H1 (cell line): ENCODE measurements around the gene PDE4D. TPM values are rescaled to one million over a fixed set of nuclear protein-coding genes. Genes with fewer than 3 reads are reported as not detected.

ENCODE experiments used
- CTCF ChIA-PET: fragments of 300-600 bp; sonication (Branson Sonifier 250); formaldehyde crosslinking; loops from one replicate; lab custom pipeline; 2021; ENCODE audit not compliant: partially characterized antibody; lab: Charles Lee
- POLR2A ChIA-PET: fragments of 300-600 bp; sonication (Branson Sonifier 250); formaldehyde crosslinking; loops from one replicate; lab custom pipeline; 2021; ENCODE audit warnings: inconsistent platforms; ENCODE audit not compliant: partially characterized antibody; lab: Charles Lee
- DNase-seq, 2 experiments: peaks; one replicate each; pipeline versions ENCODE4 v3.0.0 to v3.0.0-alpha.2; 2010 to 2022; ENCODE audit warnings: low spot score in 2 of 2, low read depth in 1 of 2, mixed read lengths in 1 of 2
- FAIRE-seq: peaks from 2 replicates; lab custom pipeline; 2011; peaks lifted over from hg19 to GRCh38; lab: Jason Lieb, UNC
- H2AFZ ChIP-seq: 2 replicates; pipeline ENCODE4 v1.8.1; 2012; ENCODE audit warnings: low read length, inconsistent platforms
- H2AK5ac ChIP-seq: 2 replicates; pipeline ENCODE4 v1.6.1; 2013; ENCODE audit warnings: low read depth, low read length
- H2BK120ac ChIP-seq: replicated peaks from 2 replicates; pipeline ENCODE3; 2013; ENCODE audit warnings: low read depth, low read length, inconsistent platforms
- H2BK12ac ChIP-seq: 2 replicates; pipeline ENCODE4 v1.6.1; 2013; ENCODE audit warnings: low read depth, low read length
- H2BK15ac ChIP-seq: 2 replicates; pipeline ENCODE4 v1.6.1; 2013; ENCODE audit warnings: low read length
- H2BK20ac ChIP-seq: 2 replicates; pipeline ENCODE4 v1.6.1; 2013; ENCODE audit warnings: low read length
- H2BK5ac ChIP-seq: 2 replicates; pipeline ENCODE4 v1.6.1; 2013; ENCODE audit warnings: low read depth, low read length
- H3K14ac ChIP-seq: 2 replicates; pipeline ENCODE4 v1.6.1; 2013; ENCODE audit warnings: inconsistent platforms; ENCODE audit not compliant: insufficient read length
- H3K18ac ChIP-seq: 2 replicates; pipeline ENCODE4 v1.6.1; 2013; ENCODE audit warnings: low read length; ENCODE audit errors: extremely low read depth
- H3K23ac ChIP-seq: 2 replicates; pipeline ENCODE4 v1.6.1; 2013; ENCODE audit warnings: inconsistent platforms; ENCODE audit not compliant: insufficient read length
- H3K23me2 ChIP-seq: 2 replicates; pipeline ENCODE4 v1.6.1; 2013; ENCODE audit warnings: low read depth, low read length
- H3K27ac ChIP-seq: 2 replicates; pipeline ENCODE4 v1.6.1; 2011; ENCODE audit warnings: low read depth, low read length, inconsistent platforms
- H3K27me3 ChIP-seq, 4 experiments: replicated peaks in 1 of 4; 1 replicate in 1 of 4; 2 replicates in 3 of 4; pipeline versions ENCODE4 v1.6.1 to v1.8.1; 2011 to 2013; ENCODE audit warnings: low read length in 3 of 4, mild to moderate bottlenecking in 3 of 4, inconsistent platforms in 2 of 4, mixed read lengths in 2 of 4, moderate library complexity in 1 of 4; ENCODE audit not compliant: control insufficient read depth in 3 of 4, insufficient read depth in 3 of 4; ENCODE audit errors: extremely low read depth in 1 of 4
- H3K36me3 ChIP-seq, 4 experiments: 2 replicates each; pipeline versions ENCODE4 v1.6.1 to v1.8.1; 2011 to 2013; ENCODE audit warnings: mild to moderate bottlenecking in 4 of 4, low read length in 3 of 4, moderate library complexity in 2 of 4, control low read depth in 1 of 4, inconsistent platforms in 1 of 4; ENCODE audit not compliant: insufficient read depth in 4 of 4, control insufficient read depth in 2 of 4
- H3K4ac ChIP-seq: replicated peaks from 2 replicates; pipeline ENCODE3; 2013; ENCODE audit warnings: low read length, low read depth, mixed read lengths, inconsistent platforms; ENCODE audit not compliant: insufficient read length
- H3K4me1 ChIP-seq, 4 experiments: replicated peaks in 1 of 4; 1 replicate in 1 of 4; 2 replicates in 3 of 4; pipeline versions ENCODE4 v1.6.1 to v1.8.1; 2011 to 2013; ENCODE audit warnings: low read length in 3 of 4, inconsistent platforms in 2 of 4, mixed read lengths in 1 of 4; ENCODE audit not compliant: insufficient read depth in 4 of 4, control insufficient read depth in 3 of 4
- H3K4me2 ChIP-seq, 2 experiments: 2 replicates each; pipeline versions ENCODE4 v1.6.1 to v1.8.1; 2011 to 2013; ENCODE audit warnings: low read depth in 2 of 2, low read length in 2 of 2, control low read depth in 1 of 2, inconsistent platforms in 1 of 2, mild to moderate bottlenecking in 1 of 2; ENCODE audit not compliant: insufficient read depth in 1 of 2
- H3K4me3 ChIP-seq, 4 experiments: fragments of 200-600, 300-600 bp in 1 of 4; sonication (generic), shearing (Covaris generic), sonication (Bioruptor Twin) in 1 of 4; 2 replicates each; pipeline versions ENCODE4 v1.5.1 to v1.8.1; 2011 to 2016; ENCODE audit warnings: low read length in 4 of 4, low read depth in 3 of 4, control low read depth in 2 of 4, inconsistent platforms in 2 of 4, mild to moderate bottlenecking in 2 of 4, mixed read lengths in 1 of 4, moderate library complexity in 1 of 4; ENCODE audit not compliant: insufficient read depth in 2 of 4; ENCODE audit errors: extremely low read depth in 1 of 4
- H3K56ac ChIP-seq: replicated peaks from 2 replicates; pipeline ENCODE3; 2013; ENCODE audit warnings: low read depth, mild to moderate bottlenecking, mixed read lengths, low read length, inconsistent platforms; ENCODE audit not compliant: insufficient read length
- H3K79me1 ChIP-seq: 2 replicates; pipeline ENCODE4 v1.6.1; 2013; ENCODE audit warnings: low read depth, low read length, control low read depth
- H3K79me2 ChIP-seq, 2 experiments: 2 replicates each; pipeline versions ENCODE4 v1.6.1 to v1.8.1; 2012 to 2013; ENCODE audit warnings: low read length in 2 of 2, mild to moderate bottlenecking in 2 of 2, inconsistent platforms in 1 of 2; ENCODE audit not compliant: insufficient read depth in 2 of 2, control insufficient read depth in 1 of 2
- H3K9ac ChIP-seq, 4 experiments: replicated peaks in 1 of 4; 1 replicate in 1 of 4; 2 replicates in 3 of 4; pipeline versions ENCODE4 v1.6.1 to v1.8.1; 2011 to 2013; ENCODE audit warnings: low read depth in 3 of 4, low read length in 3 of 4, control low read depth in 2 of 4, mild to moderate bottlenecking in 2 of 4, moderate library complexity in 2 of 4, inconsistent platforms in 1 of 4; ENCODE audit errors: extremely low read depth in 1 of 4
- H3K9me3 ChIP-seq, 2 experiments: 2 replicates each; pipeline versions ENCODE4 v1.6.1 to v1.8.1; 2012 to 2013; ENCODE audit warnings: mild to moderate bottlenecking in 2 of 2, moderate library complexity in 2 of 2, control low read depth in 1 of 2, inconsistent platforms in 1 of 2, low read depth in 1 of 2, low read length in 1 of 2, mixed read lengths in 1 of 2; ENCODE audit not compliant: insufficient read depth in 2 of 2
- H4K20me1 ChIP-seq, 2 experiments: replicated peaks in 1 of 2; 2 replicates each; pipeline versions ENCODE3 to v1.8.1; 2011 to 2013; ENCODE audit warnings: inconsistent platforms in 2 of 2, low read length in 2 of 2, mild to moderate bottlenecking in 1 of 2; ENCODE audit not compliant: insufficient read depth in 2 of 2, control insufficient read depth in 1 of 2
- H4K5ac ChIP-seq: 2 replicates; pipeline ENCODE4 v1.6.1; 2013; ENCODE audit warnings: low read length, low read depth, mixed read lengths, inconsistent platforms; ENCODE audit not compliant: insufficient read length
- H4K8ac ChIP-seq: 2 replicates; pipeline ENCODE4 v1.8.0; 2013; ENCODE audit warnings: mild to moderate bottlenecking, moderate library complexity, low read length, inconsistent platforms; ENCODE audit not compliant: insufficient read depth; ENCODE audit errors: extremely low read depth
- H4K91ac ChIP-seq: replicated peaks from 2 replicates; pipeline ENCODE3; 2013; ENCODE audit warnings: low read length, mixed read lengths, inconsistent platforms; ENCODE audit not compliant: insufficient read length
- ATF2 ChIP-seq: IDR thresholded peaks from 2 replicates; pipeline ENCODE4 v1.6.1; 2012; ENCODE audit warnings: low read length, inconsistent platforms
- CHD2 ChIP-seq: IDR thresholded peaks from 2 replicates; pipeline ENCODE4 v1.6.1; 2012; ENCODE audit warnings: low read length, improper control_type of control experiment
- CREB1 ChIP-seq: IDR thresholded peaks from 2 replicates; pipeline ENCODE4 v1.6.1; 2012; ENCODE audit warnings: inconsistent platforms
- EP300 ChIP-seq, 2 experiments: IDR thresholded peaks; 1 replicate in 1 of 2; 2 replicates in 1 of 2; pipeline ENCODE4 v1.6.1; 2011 to 2012; ENCODE audit warnings: low read depth in 2 of 2, low read length in 2 of 2, mild to moderate bottlenecking in 2 of 2, borderline replicate concordance in 1 of 2, inconsistent platforms in 1 of 2, moderate library complexity in 1 of 2
- JUND ChIP-seq: IDR thresholded peaks from 2 replicates; pipeline ENCODE4 v1.6.1; 2011; ENCODE audit warnings: mild to moderate bottlenecking, improper control_type of control experiment, low read length
- RAD21 ChIP-seq, 2 experiments: IDR thresholded peaks in 1 of 2; conservative IDR thresholded peaks in 1 of 2; 2 replicates each; pipeline ENCODE4 v1.6.1; 2011; ENCODE audit warnings: low read depth in 2 of 2, low read length in 2 of 2, improper control_type of control experiment in 1 of 2, inconsistent platforms in 1 of 2, mild to moderate bottlenecking in 1 of 2, moderate library complexity in 1 of 2
- RBBP5 ChIP-seq: IDR thresholded peaks from 2 replicates; pipeline ENCODE4 v1.7.1; 2012; ENCODE audit warnings: low read depth, mild to moderate bottlenecking, inconsistent platforms, low read length, moderate library complexity, borderline replicate concordance
- RFX5 ChIP-seq: IDR thresholded peaks from 2 replicates; pipeline ENCODE4 v1.6.1; 2011; ENCODE audit warnings: low read depth, low read length, improper control_type of control experiment, borderline replicate concordance
- SP2 ChIP-seq: IDR thresholded peaks from 2 replicates; pipeline ENCODE4 v1.6.1; 2012; ENCODE audit warnings: mild to moderate bottlenecking, low read length, inconsistent platforms
- SP4 ChIP-seq: IDR thresholded peaks from 2 replicates; pipeline ENCODE4 v1.6.1; 2012; ENCODE audit warnings: low read length, inconsistent platforms
- WGBS, 2 experiments: shearing (Covaris generic) in 1 of 2; methylation state at CpG; one replicate each; pipeline versions ENCODE4 v1.1.6 to v1.1.7; 2013 to 2015; ENCODE audit warnings: low lambda C conversion rate in 2 of 2, mixed read lengths in 2 of 2, inconsistent platforms in 1 of 2, low coverage in 1 of 2, missing lambda C conversion rate in 1 of 2; ENCODE audit not compliant: insufficient replicate concordance in 2 of 2, insufficient coverage in 1 of 2, insufficient read length in 1 of 2; ENCODE audit errors: extremely low coverage in 1 of 2, missing lambda C conversion rate in 1 of 2; 5-methylcytosine and 5-hydroxymethylcytosine counted together
- polyA plus RNA-seq, 7 experiments: library from polyadenylated mRNA; depleted of rRNA in 3 of 7; stranded (reverse) in 5 of 7; unstranded in 2 of 7; fragments of >200 nt in 5 of 7; fragments of 200-250 nt in 2 of 7; gene quantifications; 1 replicate in 5 of 7; 2 replicates in 1 of 7; 4 replicates in 1 of 7; pipeline versions ENCODE4 v1.2.1 to v1.2.3, GENCODE V29; 2011 to 2013; ENCODE audit warnings: missing spikeins in 2 of 7, mixed read lengths in 2 of 7
- total RNA-seq: library from RNA; stranded (reverse); fragmentation: NEBNext Ultra II Directional; extraction: Animal tissue kit (Norgen Biotek cat#: 25700); gene quantifications from 2 replicates; pipeline ENCODE4 v1.2.1, GENCODE V29; 2021

The PDE4D gene
- total and polyA plus RNA-seq, 2 of the 8 experiments (the other 6 are each of a cell fraction or from before 2014, with no cell fraction given) = 2.3 to 3.7 TPM

- no peak overlapping the region for H2AK5ac ChIP-seq
- no peaks in the 10 kb centered on the region for H3K36me3 ChIP-seq
- no peak overlapping the region for H2BK20ac ChIP-seq
- H4K8ac ChIP-seq = no peak overlapping the region
- no peak overlapping the region for H2BK12ac ChIP-seq
- no peaks in the 10 kb centered on the region; a peak in 2 of 7 replicates for H3K4me1 ChIP-seq
- H3K14ac ChIP-seq = no peak overlapping the region
- no peak overlapping the region for H3K56ac ChIP-seq
- ChIA-PET POLR2A (no interaction called here), CTCF (interaction anchor here (0.9 to 1.2 kb wide), 2 partner anchors 42 to 66 kb away, joined by 3 to 4 read pairs; no protein-coding TSS in a partner anchor)
- no peak overlapping the region for H2BK15ac ChIP-seq
- H3K79me1 ChIP-seq = no peaks in the 10 kb centered on the region
- H3K4me3 ChIP-seq = no peak overlapping the region
- H2BK120ac ChIP-seq = no peak overlapping the region
- H3K79me2 ChIP-seq = no peaks in the 10 kb centered on the region
- no peak overlapping the region for H2AFZ ChIP-seq
- H3K23ac ChIP-seq = no peak overlapping the region
- no peak overlapping the region for H3K9ac ChIP-seq
- no peak overlapping the region for H4K5ac ChIP-seq
- no peak overlapping the region for H3K4ac ChIP-seq
- H3K9me3 ChIP-seq = no peaks in the 10 kb centered on the region
- TF ChIP-seq CHD2 = no peak
- no peak for TF ChIP-seq RBBP5
- no peak for TF ChIP-seq SP2
- no peak for TF ChIP-seq JUND
- TF ChIP-seq ATF2 = no peak
- TF ChIP-seq CREB1 = no peak
- TF ChIP-seq EP300 (IDR thresholded peaks at IDR 0.05; ENCODE audit: borderline replicate concordance in 1 of 2, low read depth in 2 of 2, low read length in 2 of 2) = no peak
- TF ChIP-seq RAD21 (IDR thresholded peaks at IDR 0.05 in 1 of 2, conservative IDR thresholded peaks at IDR 0.05 in 1 of 2; ENCODE audit: low read depth in 2 of 2, low read length in 2 of 2) = no peak
- TF ChIP-seq RFX5 = no peak
- TF ChIP-seq SP4 = no peak
- no peaks in the 10 kb centered on the region for H3K23me2 ChIP-seq
- no peak overlapping the region for H4K91ac ChIP-seq
- no peaks in the 10 kb centered on the region for H3K27me3 ChIP-seq
- WGBS, 2 experiments = 86% methylated on average over 3 of the region's 3 CpGs; no CpG with 5 or more reads in 1 of the 2 experiments
- FAIRE-seq (no peak), DNase-seq (no peak)
- no peak overlapping the region for H2BK5ac ChIP-seq
- no peaks in the 10 kb centered on the region for H4K20me1 ChIP-seq
- no peak overlapping the region for H3K27ac ChIP-seq
- H3K18ac ChIP-seq = no peak overlapping the region
- no peak overlapping the region for H3K4me2 ChIP-seq
Measured at GRCh38 chr5:59729357-59729756, 164.2 kb downstream of the PDE4D start.
